ENCODE data around the gene MEOX1. TPM values are rescaled to one million over a fixed set of nuclear protein-coding genes. Genes with fewer than 3 reads are reported as not detected.
"Not testable (repeated sequence)": the region's sequence is repeated elsewhere in the genome, so short reads cannot be mapped to it uniquely, and the experiment has no call there.

The MEOX1 gene
- total RNA-seq, 1 donor from 2014 or later = 25.3 TPM

DNA sequence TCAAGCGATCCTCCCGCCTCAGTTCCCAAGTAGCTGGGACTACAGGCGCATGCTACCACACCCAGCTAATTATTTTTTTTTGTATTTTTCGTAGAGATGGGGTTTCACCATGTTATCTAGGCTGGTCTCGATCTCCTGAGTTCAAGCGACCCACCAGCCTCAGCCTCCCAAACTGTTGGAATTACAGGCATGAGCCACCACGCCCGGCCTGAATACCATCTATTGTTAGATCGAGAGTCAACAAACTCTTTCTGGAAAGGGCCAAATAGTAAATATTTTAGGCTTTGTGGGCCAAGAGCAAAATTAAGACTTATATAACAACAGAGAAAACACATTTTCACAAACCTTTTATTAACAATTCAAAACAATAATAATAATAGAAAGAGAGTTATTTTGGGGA lies 41.6 kb downstream of the MEOX1 start:
- DNase-seq (ENCODE audit: low spot score) = no peak

DNA sequence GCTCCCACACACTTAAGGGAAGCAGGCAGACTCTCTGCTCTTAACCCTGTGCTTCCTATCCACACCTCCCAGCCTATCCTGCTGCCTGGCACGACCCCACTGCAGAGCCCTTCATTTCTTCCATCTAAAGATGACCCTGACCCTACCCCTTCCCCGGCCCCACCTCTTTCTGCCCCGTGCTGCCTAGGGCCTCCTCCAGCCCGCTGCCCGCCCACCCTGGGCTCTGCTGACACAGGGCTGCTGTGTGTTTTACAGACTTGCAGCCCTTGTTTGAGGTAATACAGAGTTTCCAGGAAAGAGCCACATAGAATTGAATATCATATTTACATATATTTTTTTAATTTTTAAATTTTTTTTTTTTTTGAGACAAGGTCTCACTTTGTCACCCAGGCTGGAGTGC lies 42.0 kb downstream of the MEOX1 start:
- DNase-seq (ENCODE audit: low spot score) = no peak

GRCh38 chr17:43618276-43618675 lies 43.4 kb downstream of the MEOX1 start:
- no peak for DNase-seq (ENCODE audit: low spot score)

DNA sequence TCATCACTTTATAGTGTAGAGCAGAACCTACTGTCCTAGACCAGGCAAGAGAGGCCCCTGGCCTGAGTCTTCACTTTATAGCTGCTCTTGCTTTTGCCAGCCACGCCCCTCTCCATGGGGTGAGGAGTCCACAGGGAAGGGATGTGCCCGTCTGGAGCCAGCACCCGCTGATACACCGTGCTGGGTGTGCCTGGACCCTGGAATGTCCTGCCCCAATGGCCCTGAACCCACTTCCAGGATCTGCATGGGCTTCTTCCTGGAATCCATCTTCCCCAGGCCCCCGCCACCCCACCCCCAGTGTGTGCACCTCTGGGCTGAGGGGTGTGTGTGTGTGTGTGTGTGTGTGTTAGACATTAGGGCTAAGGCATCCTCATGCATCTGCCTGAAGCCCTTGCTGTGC lies 44.9 kb downstream of the MEOX1 start:
- DNase-seq (ENCODE audit: low spot score) = no peak

DNA sequence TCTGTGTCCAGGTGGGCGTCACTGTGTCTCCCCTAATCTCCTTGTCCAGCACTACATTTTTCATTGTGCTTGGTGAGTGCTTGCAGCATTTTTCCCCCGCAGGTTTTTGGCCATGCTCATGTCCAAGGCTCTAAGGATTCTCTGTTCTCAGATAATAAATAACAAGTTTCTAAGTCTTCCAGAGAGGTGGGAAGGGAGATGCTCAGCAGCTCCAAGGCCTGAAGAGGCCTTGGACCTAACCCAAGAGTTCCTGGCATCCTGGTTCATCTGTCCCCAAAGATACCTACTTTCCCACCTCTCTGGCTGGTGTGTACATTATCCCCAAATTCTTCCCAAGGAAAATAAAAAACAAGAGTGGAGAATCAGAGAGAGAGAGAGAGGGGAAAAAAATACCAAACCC lies 45.3 kb downstream of the MEOX1 start:
- DNase-seq (ENCODE audit: low spot score) = no peak

DNA sequence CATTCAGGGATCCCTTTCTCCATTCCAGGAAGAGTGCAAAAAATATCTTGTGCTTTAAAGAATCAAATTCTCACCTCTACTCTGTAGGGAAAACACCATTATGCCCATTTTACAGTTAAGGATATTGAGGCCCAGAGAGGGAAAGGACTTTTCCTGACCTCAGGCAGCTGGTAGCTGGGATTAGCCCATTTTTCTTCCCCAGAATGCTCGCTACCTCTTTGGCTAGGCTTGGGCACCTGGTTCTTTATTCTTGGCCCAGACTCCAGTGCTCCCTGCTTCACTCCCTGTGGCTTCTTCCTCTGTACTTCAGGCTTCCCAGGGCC lies 45.7 kb downstream of the MEOX1 start:
- DNase-seq (ENCODE audit: low spot score) = no peak

DNA sequence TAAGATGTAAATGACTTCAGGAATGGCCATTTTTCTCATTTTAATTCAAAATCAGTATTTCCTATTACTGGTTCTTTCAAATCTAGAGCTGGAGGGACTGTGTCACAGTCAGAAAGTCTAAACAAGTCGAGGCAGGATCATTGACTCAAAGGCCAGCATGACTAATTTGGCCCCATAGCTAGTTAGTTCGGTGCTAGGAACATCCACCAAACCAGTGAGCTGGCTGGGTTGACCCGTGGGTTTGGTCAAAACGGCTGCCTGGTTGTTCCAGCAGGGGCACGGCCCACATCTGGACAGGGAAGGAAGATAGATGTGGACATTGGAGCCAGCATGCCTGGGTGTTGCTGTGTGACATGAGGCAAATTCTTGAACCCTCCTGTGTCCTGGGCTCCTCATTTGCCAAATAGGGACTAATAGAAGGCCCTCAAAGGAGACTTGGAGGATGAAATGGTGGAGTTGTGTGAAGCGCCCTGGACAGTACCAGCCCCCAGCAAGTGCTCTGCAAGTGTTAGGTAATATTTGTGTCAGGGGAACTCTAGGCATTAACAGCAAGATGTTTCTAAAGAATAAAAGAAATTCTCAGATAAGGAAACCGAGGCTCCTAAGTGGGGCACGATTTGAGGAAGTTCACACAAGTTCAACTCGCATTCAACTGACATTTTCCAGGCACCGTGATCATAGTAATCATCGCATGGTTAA lies 46.2 kb downstream of the MEOX1 start:
- no peak for DNase-seq (ENCODE audit: low spot score)

DNA sequence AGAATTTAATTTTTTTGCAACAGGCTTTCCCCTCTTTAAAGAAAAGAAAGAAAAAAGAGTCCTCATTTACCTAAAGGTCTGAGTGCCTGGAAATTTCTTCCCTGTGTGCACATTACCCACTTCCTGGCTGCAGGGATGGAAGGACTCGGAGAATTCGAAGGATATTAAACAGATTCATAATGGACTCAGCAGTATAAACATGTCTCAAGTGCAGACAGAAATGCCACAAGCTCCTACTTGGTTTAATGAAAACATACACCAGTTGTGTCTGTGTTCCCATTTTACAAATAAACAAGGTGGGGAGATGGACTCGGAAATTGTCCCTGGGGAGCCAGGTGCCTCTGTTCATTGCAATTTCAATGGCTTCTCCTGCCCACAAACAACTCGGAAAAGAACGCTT lies 47.2 kb downstream of the MEOX1 start:
- DNase-seq (ENCODE audit: low spot score) = no peak

- DNase-seq (ENCODE audit: low spot score) = no peak
Measured at GRCh38 chr17:43613917-43614316, 47.8 kb downstream of the MEOX1 start.

DNA sequence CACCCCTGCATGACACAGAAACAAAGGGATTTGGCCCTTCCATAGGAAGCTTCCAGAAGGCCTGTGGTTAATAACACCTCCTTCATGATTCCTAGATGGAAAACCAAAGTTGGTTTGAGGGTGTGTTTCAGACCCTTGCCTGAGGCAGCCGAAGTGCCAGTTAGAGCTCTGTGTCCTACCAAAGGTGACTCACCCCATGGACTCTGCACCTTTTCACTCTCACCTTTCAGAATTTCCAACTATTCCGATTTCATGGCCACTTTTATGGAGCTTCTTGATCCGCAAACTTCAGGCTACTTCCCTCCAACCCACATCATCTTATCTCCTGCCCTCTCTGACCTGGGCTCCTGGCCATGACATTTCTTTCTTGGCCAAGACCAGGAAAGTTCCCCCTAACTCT lies 49.2 kb downstream of the MEOX1 start:
- DNase-seq (ENCODE audit: low spot score) = no peak

GRCh38 chr17:43611230-43611969 lies 50.3 kb downstream of the MEOX1 start:
- DNase-seq (ENCODE audit: low spot score) = no peak

DNA sequence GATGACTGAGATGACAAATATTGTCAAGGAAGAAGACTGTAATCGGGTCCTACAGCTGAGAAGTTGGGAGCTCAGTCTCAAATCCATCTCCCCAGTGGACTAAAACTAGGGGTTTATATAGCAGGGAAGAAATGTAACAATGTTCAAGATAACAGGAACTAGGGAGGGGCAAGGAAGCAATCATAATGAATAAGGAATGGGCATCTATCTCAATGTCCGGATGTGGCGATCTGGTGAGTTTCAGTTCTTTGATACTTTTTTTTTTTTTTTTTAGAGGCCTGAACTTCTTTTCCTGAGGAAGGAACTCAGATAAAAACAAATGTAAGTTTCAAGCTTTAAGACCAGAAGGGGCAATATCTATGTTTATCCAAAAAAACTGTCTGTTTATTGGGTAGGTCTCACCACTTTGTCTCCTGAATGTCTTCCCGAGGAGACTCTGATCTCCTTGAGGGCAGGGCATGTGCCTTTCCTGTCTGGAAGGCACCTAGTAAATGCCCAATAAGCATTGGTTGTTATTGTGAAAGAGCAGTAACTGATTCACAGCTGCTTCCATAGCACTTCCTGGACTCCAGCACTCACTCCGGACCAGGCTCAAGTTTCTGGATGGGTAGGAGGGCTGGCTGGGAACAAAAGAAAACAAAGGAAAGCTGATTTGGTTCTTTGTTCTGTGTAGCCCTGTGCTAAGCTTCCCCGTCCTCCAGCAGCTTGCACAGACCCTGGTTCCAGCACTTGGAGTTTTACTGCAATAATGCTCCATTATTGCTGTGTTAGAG lies 51.9 kb downstream of the MEOX1 start:
- DNase-seq (ENCODE audit: low spot score) = no peak

GRCh38 chr17:43608313-43608712 lies 53.4 kb downstream of the MEOX1 start:
- DNase-seq (ENCODE audit: low spot score) = no peak

- no peak for DNase-seq (ENCODE audit: low spot score)
Measured at GRCh38 chr17:43604549-43604948, 57.2 kb downstream of the MEOX1 start.

GRCh38 chr17:43603321-43603720 lies 58.4 kb downstream of the MEOX1 start:
- DNase-seq (ENCODE audit: low spot score) = no peak

GRCh38 chr17:43602556-43602955 lies 59.2 kb downstream of the MEOX1 start:
- DNase-seq (ENCODE audit: low spot score) = not testable (repeated sequence)

DNA sequence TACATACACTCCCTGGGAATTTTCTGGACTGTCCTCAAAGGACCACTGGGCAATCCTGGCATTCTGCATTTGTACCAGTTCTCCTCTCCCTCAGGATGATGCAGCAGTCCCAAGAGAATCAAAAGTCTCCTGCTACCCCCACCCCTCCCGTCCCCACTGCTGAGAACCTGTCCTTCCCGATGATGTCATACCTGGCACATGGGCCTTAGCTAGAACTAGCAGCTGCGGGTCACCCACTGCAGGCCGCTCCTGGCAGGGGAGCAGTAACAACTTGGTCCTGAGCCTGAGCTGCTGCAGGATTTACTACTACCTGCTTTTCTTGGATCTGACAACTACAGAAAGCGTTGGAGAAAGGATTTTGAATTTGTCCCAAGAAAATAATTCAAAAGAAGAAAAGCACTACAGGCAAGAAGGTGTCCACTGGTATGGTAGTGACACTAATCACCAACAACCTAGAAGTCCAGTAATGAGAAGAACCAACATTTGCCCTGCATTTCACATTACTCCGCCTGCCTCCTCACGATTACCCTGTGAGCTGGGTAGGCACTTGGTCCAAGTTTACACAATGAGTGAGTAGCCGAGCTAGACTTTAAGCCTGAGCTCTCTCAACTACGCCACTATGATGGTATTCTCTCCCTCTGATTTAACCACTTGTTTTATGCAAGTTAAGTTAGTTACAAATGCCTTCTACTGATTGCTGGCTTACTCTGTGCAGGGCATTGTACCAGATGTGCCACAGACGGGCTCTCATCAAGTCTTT lies 60.3 kb downstream of the MEOX1 start:
- DNase-seq (ENCODE audit: low spot score) = no peak

DNA sequence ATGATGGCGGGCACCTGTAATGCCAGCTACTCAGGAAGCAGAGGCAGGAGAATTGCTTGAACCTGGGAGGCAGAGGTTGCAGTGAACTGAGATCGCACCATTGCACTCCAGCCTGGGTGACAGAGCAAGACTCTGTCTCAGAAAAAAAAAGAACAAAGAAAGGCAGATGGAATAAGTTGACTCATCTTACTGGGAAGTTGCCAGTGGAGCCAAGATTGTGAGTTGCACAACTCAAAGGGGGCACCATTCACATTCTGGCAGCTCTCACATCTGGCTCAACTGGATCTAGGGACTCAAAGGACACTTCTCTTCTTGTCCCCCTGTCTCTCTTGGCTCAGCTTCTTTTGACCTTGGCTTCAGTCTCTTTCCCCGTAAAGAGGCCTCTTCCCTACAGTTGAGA lies 61.9 kb downstream of the MEOX1 start:
- DNase-seq (ENCODE audit: low spot score) = no peak

- no peak for DNase-seq (ENCODE audit: low spot score)
Measured at GRCh38 chr17:43599046-43599395, 62.7 kb downstream of the MEOX1 start.

GRCh38 chr17:43598357-43599045 lies 63.2 kb downstream of the MEOX1 start:
- no peak for DNase-seq (ENCODE audit: low spot score)
